GM12878 (cell line): ENCODE measurements around the gene SEMA4D. TPM values are rescaled to one million over a fixed set of nuclear protein-coding genes. Genes with fewer than 3 reads are reported as not detected.

Experiments
- MAX ChIP-seq: IDR thresholded peaks from 2 replicates; pipeline ENCODE4 v1.6.1; 2012; ENCODE audit warnings: low read depth, low read length, improper control_type of control experiment
- NFYB ChIP-seq: IDR thresholded peaks from 2 replicates; pipeline ENCODE4 v1.6.1; 2011; ENCODE audit warnings: low read depth, mild to moderate bottlenecking, low read length, improper control_type of control experiment, moderate library complexity; ENCODE audit not compliant: insufficient read depth
- NR2C2 ChIP-seq: IDR thresholded peaks from 2 replicates; pipeline ENCODE4 v1.6.1; 2011; ENCODE audit warnings: borderline replicate concordance, low read depth; ENCODE audit not compliant: control insufficient read depth, insufficient read length
- PRDM15 ChIP-seq: fragments of 450-650 bp; formaldehyde crosslinking; IDR thresholded peaks from 2 replicates; pipeline ENCODE4 v1.4.0; 2020; ENCODE audit warnings: mild to moderate bottlenecking, moderate library complexity
- RELA ChIP-seq: fragments of 450-650 bp; IDR thresholded peaks from 2 replicates; pipeline ENCODE4 v1.8.0; 2014; ENCODE audit warnings: borderline replicate concordance; ENCODE audit not compliant: partially characterized antibody
- SREBF2 ChIP-seq: IDR thresholded peaks from 2 replicates; pipeline ENCODE4 v1.6.1; 2012; ENCODE audit warnings: mild to moderate bottlenecking, low read length
- SUZ12 ChIP-seq: fragments of 200-600 bp; sonication (generic); IDR thresholded peaks from one replicate; pipeline ENCODE4 v1.6.1; 2018; ENCODE audit warnings: antibody characterized with exemption, mild to moderate bottlenecking; ENCODE audit not compliant: unreplicated experiment
- TARDBP ChIP-seq: IDR thresholded peaks from 2 replicates; pipeline ENCODE4 v1.6.1; 2016; ENCODE audit warnings: borderline replicate concordance
- YY1 ChIP-seq: IDR thresholded peaks from 2 replicates; pipeline ENCODE4 v1.6.1; 2011; ENCODE audit warnings: low read depth, mild to moderate bottlenecking, low read length
- polyA plus RNA-seq, 11 experiments: library from polyadenylated mRNA; depleted of rRNA in 4 of 11; unstranded in 6 of 11; stranded (reverse) in 5 of 11; fragments of >200 nt; fragmentation: Nextera tagmentation in 4 of 11; fragmentation: Illumina TruSeq in 1 of 11; extraction: Ambion mirVana in 4 of 11; extraction: Trizol in 1 of 11; gene quantifications; 1 replicate in 1 of 11; 2 replicates in 10 of 11; pipeline versions ENCODE4 v1.2.1 to v1.2.3, GENCODE V29; 2011 to 2016; ENCODE audit warnings: inconsistent platforms in 2 of 11, missing spikeins in 2 of 11, low read depth in 1 of 11
- total RNA-seq, 4 experiments: library from RNA; depleted of rRNA in 3 of 4; stranded (reverse); fragments of >200 nt in 3 of 4; fragmentation: Illumina TruSeq in 1 of 4; extraction: Trizol in 1 of 4; gene quantifications; 2 replicates each; pipeline versions ENCODE4 v1.2.1 to v1.2.3, GENCODE V29; 2013 to 2021

The SEMA4D gene
- total and polyA plus RNA-seq, 10 of the 15 experiments (the other 5 are each of a cell fraction or from before 2014, with no cell fraction given) = 15.1 to 136 (median 39.6) TPM

GRCh38 chr9:89417832-89418473, 80.0 kb downstream of the SEMA4D start (continued):
- no peak for TF ChIP-seq SREBF2
- TF ChIP-seq NFYB = no peak
- no peak for TF ChIP-seq PRDM15 (CRISPR knock-in tag)
- TF ChIP-seq TARDBP = no peak
- TF ChIP-seq SUZ12 = no peak
- TF ChIP-seq NR2C2 = no peak
- TF ChIP-seq RELA = no peak
- no peak for TF ChIP-seq YY1
- TF ChIP-seq MAX = no peak
